Mesendoderm (in vitro differentiated cells): ENCODE results near the gene NOS2.

Experiments used
- DNase-seq: peaks from one replicate; pipeline ENCODE4 v3.0.0; 2013
- H2AK5ac ChIP-seq: 2 replicates; pipeline ENCODE4 v1.6.1; 2013; ENCODE audit warnings: low read length, inconsistent platforms
- H2BK120ac ChIP-seq: 2 replicates; pipeline ENCODE4 v1.6.1; 2013; ENCODE audit warnings: low read depth, mild to moderate bottlenecking, low read length, moderate library complexity, mixed read lengths
- H2BK15ac ChIP-seq: replicated peaks from 2 replicates; pipeline ENCODE4 v1.6.1; 2013; ENCODE audit warnings: low read depth, mild to moderate bottlenecking, moderate library complexity
- H2BK5ac ChIP-seq: 2 replicates; pipeline ENCODE4 v1.6.1; 2013; ENCODE audit warnings: low read length, inconsistent platforms
- H3K18ac ChIP-seq: 2 replicates; pipeline ENCODE4 v1.6.1; 2013; ENCODE audit warnings: mild to moderate bottlenecking, low read length, mixed read lengths
- H3K23ac ChIP-seq: one replicate; pipeline ENCODE4 v1.6.1; 2013; ENCODE audit warnings: low read length
- H3K27ac ChIP-seq: 2 replicates; pipeline ENCODE4 v1.5.1; 2013; ENCODE audit warnings: low read depth, mild to moderate bottlenecking, inconsistent platforms, low read length, moderate library complexity
- H3K27me3 ChIP-seq: 2 replicates; pipeline ENCODE4 v1.6.1; 2013; ENCODE audit warnings: low read length, control low read depth, mild to moderate bottlenecking, inconsistent platforms; ENCODE audit not compliant: insufficient read depth, poor library complexity
- H3K36me3 ChIP-seq: 2 replicates; pipeline ENCODE4 v1.6.1; 2013; ENCODE audit warnings: low read length, inconsistent platforms; ENCODE audit not compliant: control insufficient read depth, insufficient read depth
- H3K4ac ChIP-seq: one replicate; pipeline ENCODE4 v1.6.1; 2013; ENCODE audit warnings: low read depth, mild to moderate bottlenecking, low read length, moderate library complexity
- H3K4me1 ChIP-seq: 2 replicates; pipeline ENCODE4 v1.6.1; 2013; ENCODE audit warnings: low read depth, low read length, inconsistent platforms; ENCODE audit not compliant: control insufficient read depth
- H3K4me2 ChIP-seq: 2 replicates; pipeline ENCODE4 v1.6.1; 2013; ENCODE audit warnings: low read length
- H3K4me3 ChIP-seq: 2 replicates; pipeline ENCODE4 v1.5.1; 2013; ENCODE audit warnings: mild to moderate bottlenecking, low read length
- H3K56ac ChIP-seq: one replicate; pipeline ENCODE4 v1.6.1; 2013; ENCODE audit warnings: low read length
- H3K79me1 ChIP-seq: 2 replicates; pipeline ENCODE4 v1.6.1; 2013; ENCODE audit warnings: low read length, inconsistent platforms
- H3K79me2 ChIP-seq: 2 replicates; pipeline ENCODE4 v1.6.1; 2013; ENCODE audit warnings: mild to moderate bottlenecking, low read length; ENCODE audit not compliant: control insufficient read depth, insufficient read depth
- H3K9ac ChIP-seq: 2 replicates; pipeline ENCODE4 v1.6.1; 2013; ENCODE audit warnings: low read length, inconsistent platforms
- H4K5ac ChIP-seq: one replicate; pipeline ENCODE4 v1.6.1; 2013; ENCODE audit warnings: low read length
- H4K8ac ChIP-seq: one replicate; pipeline ENCODE4 v1.6.1; 2013; ENCODE audit warnings: low read depth, mild to moderate bottlenecking, control low read depth, low read length, moderate library complexity
- WGBS: extraction: QIAGEN DNeasy Blood & Tissue Kit; methylation state at CpG from one replicate; pipeline ENCODE4 v1.1.7; 2013; ENCODE audit warnings: low lambda C conversion rate, missing lambda C conversion rate; ENCODE audit not compliant: insufficient coverage; ENCODE audit errors: extremely low coverage; 5-methylcytosine and 5-hydroxymethylcytosine counted together

NOS2 gene

GRCh38 chr17:27818401-27819105 lies 18.2 kb upstream of the NOS2 start:
- Histone ChIP-seq H4K5ac (no peak overlapping the region), H3K18ac (no peak overlapping the region), H2AK5ac (no peak overlapping the region), H3K27me3 (no peaks in the 10 kb centered on the region), H3K23ac (no peak overlapping the region), H3K36me3 (no peaks in the 10 kb centered on the region), H3K4me2 (no peak overlapping the region), H3K27ac (no peak overlapping the region), H3K4me3 (no peak overlapping the region), H3K4me1 (no peaks in the 10 kb centered on the region), H4K8ac (no peak overlapping the region), H3K56ac (no peak overlapping the region), H2BK15ac (no peak overlapping the region), H3K9ac (no peak overlapping the region), H3K79me2 (no peaks in the 10 kb centered on the region), H3K79me1 (no peaks in the 10 kb centered on the region), H2BK5ac (no peak overlapping the region), H3K4ac (no peak overlapping the region), H2BK120ac (no peak overlapping the region)
- no CpG with 5 or more reads among the region's 7 CpGs for WGBS
- no peak for DNase-seq

- H4K8ac ChIP-seq: no peak overlapping the region
- no peak for DNase-seq
- no peak overlapping the region for H3K27ac ChIP-seq
- H3K79me1 ChIP-seq: no peaks in the 10 kb centered on the region
- no peaks in the 10 kb centered on the region for H3K79me2 ChIP-seq
- no CpG with 5 or more reads among the region's 1 CpG for WGBS
- no peak overlapping the region for H2BK15ac ChIP-seq
- no peak overlapping the region for H2AK5ac ChIP-seq
- H2BK120ac ChIP-seq: no peak overlapping the region
- H3K4me3 ChIP-seq: no peak overlapping the region
- H2BK5ac ChIP-seq: no peak overlapping the region
- H3K9ac ChIP-seq: no peak overlapping the region
- H3K36me3 ChIP-seq: no peaks in the 10 kb centered on the region
- H4K5ac ChIP-seq: no peak overlapping the region
- no peaks in the 10 kb centered on the region for H3K27me3 ChIP-seq
- no peak overlapping the region for H3K4ac ChIP-seq
- no peak overlapping the region for H3K23ac ChIP-seq
- H3K18ac ChIP-seq: no peak overlapping the region
- no peak overlapping the region for H3K4me2 ChIP-seq
- no peaks in the 10 kb centered on the region for H3K4me1 ChIP-seq
- no peak overlapping the region for H3K56ac ChIP-seq
Observed at GRCh38 chr17:27817731-27818130, 17.4 kb upstream of the NOS2 start.

- H4K8ac ChIP-seq: no peak overlapping the region
- H3K4me2 ChIP-seq: no peak overlapping the region
- no peaks in the 10 kb centered on the region for H3K79me2 ChIP-seq
- H4K5ac ChIP-seq: no peak overlapping the region
- no peak overlapping the region for H3K9ac ChIP-seq
- H2BK5ac ChIP-seq: no peak overlapping the region
- no peak overlapping the region for H3K27ac ChIP-seq
- H2BK120ac ChIP-seq: no peak overlapping the region
- H3K79me1 ChIP-seq: no peaks in the 10 kb centered on the region
- H2AK5ac ChIP-seq: no peak overlapping the region
- H3K27me3 ChIP-seq: no peaks in the 10 kb centered on the region
- DNase-seq: no peak
- H3K23ac ChIP-seq: no peak overlapping the region
- no peak overlapping the region for H3K4ac ChIP-seq
- no CpG with 5 or more reads among the region's 3 CpGs for WGBS
- no peak overlapping the region for H3K4me3 ChIP-seq
- H3K18ac ChIP-seq: no peak overlapping the region
- H2BK15ac ChIP-seq: no peak overlapping the region
- H3K4me1 ChIP-seq: no peaks in the 10 kb centered on the region
- no peaks in the 10 kb centered on the region for H3K36me3 ChIP-seq
- no peak overlapping the region for H3K56ac ChIP-seq
Observed at GRCh38 chr17:27816946-27817345, 16.6 kb upstream of the NOS2 start.

GRCh38 chr17:27811961-27812360 lies 11.6 kb upstream of the NOS2 start:
- no peak overlapping the region for H3K4ac ChIP-seq
- no peak overlapping the region for H3K27ac ChIP-seq
- no CpG with 5 or more reads among the region's 6 CpGs for WGBS
- no peak overlapping the region for H3K56ac ChIP-seq
- H3K79me1 ChIP-seq: no peaks in the 10 kb centered on the region
- no peak overlapping the region for H3K23ac ChIP-seq
- no peak overlapping the region for H3K18ac ChIP-seq
- H3K27me3 ChIP-seq: no peaks in the 10 kb centered on the region
- no peak overlapping the region for H2BK120ac ChIP-seq
- no peak overlapping the region for H3K9ac ChIP-seq
- H2AK5ac ChIP-seq: no peak overlapping the region
- no peak overlapping the region for H2BK15ac ChIP-seq
- H2BK5ac ChIP-seq: no peak overlapping the region
- H3K4me3 ChIP-seq: no peak overlapping the region
- no peak overlapping the region for H4K8ac ChIP-seq
- no peak overlapping the region for H3K4me2 ChIP-seq
- H3K4me1 ChIP-seq: no peaks in the 10 kb centered on the region
- no peaks in the 10 kb centered on the region for H3K79me2 ChIP-seq
- H3K36me3 ChIP-seq: no peaks in the 10 kb centered on the region
- H4K5ac ChIP-seq: no peak overlapping the region
- DNase-seq: no peak

- no peaks in the 10 kb centered on the region for H3K36me3 ChIP-seq
- WGBS: no CpG with 5 or more reads among the region's 10 CpGs
- H3K9ac ChIP-seq: no peak overlapping the region
- no peak overlapping the region for H4K8ac ChIP-seq
- H2BK120ac ChIP-seq: no peak overlapping the region
- H3K79me1 ChIP-seq: no peaks in the 10 kb centered on the region
- no peak overlapping the region for H3K18ac ChIP-seq
- no peak overlapping the region for H3K56ac ChIP-seq
- no peak for DNase-seq
- H3K79me2 ChIP-seq: no peaks in the 10 kb centered on the region
- H3K4me1 ChIP-seq: no peaks in the 10 kb centered on the region
- no peak overlapping the region for H3K4me3 ChIP-seq
- no peak overlapping the region for H2AK5ac ChIP-seq
- H3K27me3 ChIP-seq: no peaks in the 10 kb centered on the region
- H2BK5ac ChIP-seq: no peak overlapping the region
- no peak overlapping the region for H3K4me2 ChIP-seq
- no peak overlapping the region for H2BK15ac ChIP-seq
- no peak overlapping the region for H4K5ac ChIP-seq
- H3K4ac ChIP-seq: no peak overlapping the region
- no peak overlapping the region for H3K23ac ChIP-seq
- no peak overlapping the region for H3K27ac ChIP-seq
Observed at GRCh38 chr17:27810902-27811557, 10.7 kb upstream of the NOS2 start.
